Neutrophil (primary cell): Measurements from ENCODE around the gene UMAD1.

ENCODE experiments used
- H3K27ac ChIP-seq: fragments of 200-600 bp; sonication (generic); 2 replicates; pipeline ENCODE4 v1.5.1; 2016; ENCODE audit warnings: mild to moderate bottlenecking, moderate library complexity
- H3K27me3 ChIP-seq: fragments of 200-600 bp; sonication (generic); 2 replicates; pipeline ENCODE4 v1.6.0; 2016; ENCODE audit warnings: mild to moderate bottlenecking
- H3K36me3 ChIP-seq: fragments of 200-600 bp; sonication (generic); 2 replicates; pipeline ENCODE4 v1.5.1; 2017
- H3K4me1 ChIP-seq, 2 experiments: fragments of 200-600 bp in 1 of 2; sonication (generic) in 1 of 2; 1 replicate in 1 of 2; 2 replicates in 1 of 2; pipeline versions ENCODE4 v1.5.1 to v1.6.1; 2013 to 2016; ENCODE audit warnings: low read depth in 1 of 2, low read length in 1 of 2, mild to moderate bottlenecking in 1 of 2, moderate library complexity in 1 of 2; ENCODE audit not compliant: control insufficient read depth in 1 of 2, insufficient read depth in 1 of 2
- H3K4me3 ChIP-seq, 2 experiments: fragments of 200-600 bp in 1 of 2; sonication (generic) in 1 of 2; 1 replicate in 1 of 2; 2 replicates in 1 of 2; pipeline ENCODE4 v1.5.1; 2013 to 2016; ENCODE audit warnings: low read depth in 1 of 2, low read length in 1 of 2, mild to moderate bottlenecking in 1 of 2, moderate library complexity in 1 of 2
- H3K9me3 ChIP-seq: fragments of 200-600 bp; sonication (generic); 2 replicates; pipeline ENCODE4 v1.5.1; 2016
- TF ChIP-seq, protein P1 (sequence below): fragments of 200-600 bp; sonication (generic); IDR thresholded peaks from 2 replicates; pipeline ENCODE4 v1.5.1; 2016; ENCODE audit warnings: antibody characterized with exemption

The UMAD1 gene

DNA sequence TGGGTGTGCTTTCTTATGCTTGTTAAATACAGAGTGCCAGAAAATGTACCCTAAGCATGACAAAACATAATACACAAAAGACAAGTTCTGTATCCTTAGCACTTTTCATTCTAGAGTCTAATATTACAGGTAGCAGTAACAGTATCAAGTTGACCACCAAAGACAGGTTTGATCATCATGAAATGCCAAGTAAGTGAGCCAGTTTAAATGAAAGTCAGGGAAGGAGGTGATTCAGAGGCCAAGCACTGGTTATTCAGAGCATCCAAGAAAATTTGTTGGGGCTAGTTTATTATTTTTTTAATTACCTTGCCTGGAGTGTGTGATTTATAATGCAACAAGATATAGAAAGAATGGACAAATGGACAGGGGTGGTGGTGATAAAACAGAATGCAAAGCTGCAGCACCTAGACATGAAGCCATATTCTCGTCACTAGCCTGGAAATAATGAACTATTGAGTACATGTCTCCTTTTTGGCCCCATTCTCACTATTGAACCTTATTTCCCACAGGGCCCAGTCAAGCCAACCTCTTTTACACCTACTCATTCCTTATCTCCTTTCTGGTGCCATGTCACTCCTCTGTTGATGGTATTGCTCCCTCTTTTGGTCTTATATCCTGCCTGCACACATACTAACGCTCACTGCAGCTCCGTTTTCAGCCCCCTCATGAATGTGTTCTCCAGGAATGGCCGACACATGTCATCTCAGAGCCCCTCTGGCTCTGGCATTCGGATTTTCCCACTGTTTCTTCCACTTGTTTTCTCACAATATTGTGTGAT, 249.4 kb downstream of the UMAD1 start:
- TF ChIP-seq, protein P1, sequence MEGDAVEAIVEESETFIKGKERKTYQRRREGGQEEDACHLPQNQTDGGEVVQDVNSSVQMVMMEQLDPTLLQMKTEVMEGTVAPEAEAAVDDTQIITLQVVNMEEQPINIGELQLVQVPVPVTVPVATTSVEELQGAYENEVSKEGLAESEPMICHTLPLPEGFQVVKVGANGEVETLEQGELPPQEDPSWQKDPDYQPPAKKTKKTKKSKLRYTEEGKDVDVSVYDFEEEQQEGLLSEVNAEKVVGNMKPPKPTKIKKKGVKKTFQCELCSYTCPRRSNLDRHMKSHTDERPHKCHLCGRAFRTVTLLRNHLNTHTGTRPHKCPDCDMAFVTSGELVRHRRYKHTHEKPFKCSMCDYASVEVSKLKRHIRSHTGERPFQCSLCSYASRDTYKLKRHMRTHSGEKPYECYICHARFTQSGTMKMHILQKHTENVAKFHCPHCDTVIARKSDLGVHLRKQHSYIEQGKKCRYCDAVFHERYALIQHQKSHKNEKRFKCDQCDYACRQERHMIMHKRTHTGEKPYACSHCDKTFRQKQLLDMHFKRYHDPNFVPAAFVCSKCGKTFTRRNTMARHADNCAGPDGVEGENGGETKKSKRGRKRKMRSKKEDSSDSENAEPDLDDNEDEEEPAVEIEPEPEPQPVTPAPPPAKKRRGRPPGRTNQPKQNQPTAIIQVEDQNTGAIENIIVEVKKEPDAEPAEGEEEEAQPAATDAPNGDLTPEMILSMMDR, result no peak
- Histone ChIP-seq H3K4me3 (no peak overlapping the region), H3K36me3 (no peaks in the 10 kb centered on the region), H3K9me3 (no peaks in the 10 kb centered on the region), H3K27ac (no peak overlapping the region), H3K27me3 (no peaks in the 10 kb centered on the region), H3K4me1 (peaks cover 0 to 7% of the 10 kb centered on the region in 2 experiments)

DNA sequence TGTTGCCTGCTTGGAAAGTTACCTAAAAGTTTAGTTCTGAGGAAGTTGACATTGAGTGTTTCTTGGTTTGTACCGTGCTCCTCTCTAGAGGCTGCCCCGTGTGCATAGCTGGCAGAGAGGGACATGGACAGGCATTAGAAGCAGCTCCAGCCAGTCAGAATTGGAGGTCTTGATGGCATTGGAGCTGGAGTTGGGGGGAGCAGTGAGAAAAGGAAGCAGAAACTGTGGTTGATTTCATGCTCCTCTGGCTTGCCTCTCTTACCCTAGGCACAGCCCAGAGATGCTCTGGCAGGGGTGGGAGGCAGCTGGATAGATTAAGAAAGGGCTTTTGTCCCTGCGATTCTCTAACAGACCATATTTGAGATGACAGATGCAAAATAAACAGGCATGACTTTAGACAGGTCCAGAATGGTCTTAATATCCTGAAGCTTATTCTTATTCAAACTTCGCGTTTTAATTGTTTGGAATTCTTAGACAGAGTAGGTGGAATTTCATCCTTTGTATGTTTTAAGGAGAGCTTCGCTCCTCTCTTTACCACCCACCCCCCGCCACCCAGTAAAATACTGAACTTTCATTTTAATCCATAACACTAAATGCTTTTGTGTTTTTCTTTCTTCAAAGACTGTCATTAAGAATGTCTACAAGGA, 254.6 kb downstream of the UMAD1 start:
- Histone ChIP-seq H3K9me3 (no peaks in the 10 kb centered on the region), H3K36me3 (no peaks in the 10 kb centered on the region), H3K27me3 (no peaks in the 10 kb centered on the region), H3K27ac (no peak overlapping the region), H3K4me3 (no peak overlapping the region), H3K4me1 (peaks cover 0 to 14% of the 10 kb centered on the region in 2 experiments)
- TF ChIP-seq, protein P1, result no peak

DNA sequence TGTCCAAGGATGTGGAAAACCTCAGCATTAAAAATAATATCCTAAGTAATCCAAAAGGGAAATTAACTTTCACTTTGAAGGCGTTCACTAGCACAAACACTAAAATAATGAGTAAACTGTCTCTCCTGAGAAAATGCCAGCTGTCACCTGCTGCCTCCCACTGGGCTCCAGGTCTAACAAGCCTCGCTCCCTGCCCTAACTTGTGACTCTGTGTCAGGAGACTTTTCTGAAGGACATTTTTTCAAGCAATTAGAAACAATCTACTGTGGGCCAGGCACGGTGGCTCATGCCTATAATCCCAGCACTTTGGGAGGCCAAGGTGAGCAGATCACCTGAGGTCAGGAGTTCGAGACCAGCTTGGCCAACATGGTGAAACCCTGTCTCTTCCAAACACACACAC, 255.2 kb downstream of the UMAD1 start:
- H3K4me3 ChIP-seq, result no peak overlapping the region
- no peak overlapping the region for H3K27ac ChIP-seq
- H3K9me3 ChIP-seq, result no peaks in the 10 kb centered on the region
- peaks cover 0 to 14% of the 10 kb centered on the region in 2 experiments for H3K4me1 ChIP-seq
- no peaks in the 10 kb centered on the region for H3K27me3 ChIP-seq
- no peaks in the 10 kb centered on the region for H3K36me3 ChIP-seq
- TF ChIP-seq, protein P1, result no peak

DNA sequence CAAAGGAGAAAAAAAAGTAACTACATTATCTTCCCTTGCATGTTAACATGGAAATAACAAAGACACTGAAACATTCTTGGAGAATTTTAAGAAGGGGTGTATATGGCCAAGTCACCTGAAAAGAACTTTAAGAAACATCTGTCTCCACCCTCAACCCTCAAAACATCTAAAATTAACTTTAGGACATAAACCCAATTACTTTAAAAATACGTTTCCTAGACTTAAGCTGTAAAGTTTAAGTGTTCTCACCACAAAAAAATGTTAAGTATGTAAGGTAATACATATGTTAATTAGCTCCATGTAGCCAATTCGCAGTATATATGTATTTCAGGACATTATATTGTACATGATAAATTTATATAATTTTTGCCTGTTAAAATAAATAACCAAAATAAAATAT, 257.0 kb downstream of the UMAD1 start:
- no peaks in the 10 kb centered on the region for H3K9me3 ChIP-seq
- H3K27me3 ChIP-seq, result no peaks in the 10 kb centered on the region
- no peak overlapping the region for H3K4me3 ChIP-seq
- H3K36me3 ChIP-seq, result no peaks in the 10 kb centered on the region
- TF ChIP-seq, protein P1, result no peak
- peaks cover 0 to 7% of the 10 kb centered on the region in 2 experiments for H3K4me1 ChIP-seq
- H3K27ac ChIP-seq, result no peak overlapping the region

DNA sequence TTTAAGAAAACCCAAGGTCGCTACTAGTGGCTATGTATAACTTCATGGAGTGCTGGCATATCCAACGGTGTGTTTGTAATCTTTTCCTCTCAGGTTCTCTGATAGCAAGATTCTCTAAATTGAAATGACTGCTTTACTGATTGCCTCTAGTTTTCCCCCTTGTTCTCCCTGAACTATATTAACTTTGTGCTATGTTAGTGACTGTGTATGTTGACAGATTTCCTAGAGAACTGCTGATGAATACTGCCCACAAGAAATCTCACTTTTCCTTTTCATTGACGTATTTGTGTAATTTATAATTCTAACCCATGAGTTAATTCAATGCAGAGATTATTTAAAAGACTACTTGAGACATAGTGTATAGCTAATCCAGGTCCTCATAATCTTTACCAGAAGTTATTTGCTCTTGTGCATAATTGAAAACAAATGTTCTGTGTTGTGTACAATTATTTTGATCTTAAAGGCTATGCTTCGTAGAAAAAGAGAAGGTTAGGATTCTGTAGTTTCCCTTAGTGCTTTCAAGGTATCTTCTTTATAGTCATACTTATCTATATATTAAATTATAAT, 257.5 kb downstream of the UMAD1 start:
- Histone ChIP-seq H3K27ac (no peak overlapping the region), H3K27me3 (no peaks in the 10 kb centered on the region), H3K4me1 (peaks cover 0 to 7% of the 10 kb centered on the region in 2 experiments), H3K36me3 (no peaks in the 10 kb centered on the region), H3K4me3 (no peak overlapping the region), H3K9me3 (no peaks in the 10 kb centered on the region)
- TF ChIP-seq, protein P1, result no peak
